HEK293 (cell line): ENCODE data around the gene BARD1.

Experiments used
- RBAK ChIP-seq: fragments of 450-650 bp; formaldehyde crosslinking; IDR thresholded peaks from 2 replicates; pipeline ENCODE4 v1.5.1; 2016; ENCODE audit warnings: missing biosample characterization, missing genetic modification characterization
- TF ChIP-seq, protein P1 (sequence below): fragments of 450-650 bp; formaldehyde crosslinking; IDR thresholded peaks from 2 replicates; pipeline ENCODE4 v1.5.1; 2016; ENCODE audit warnings: missing biosample characterization, missing genetic modification characterization

DNA sequence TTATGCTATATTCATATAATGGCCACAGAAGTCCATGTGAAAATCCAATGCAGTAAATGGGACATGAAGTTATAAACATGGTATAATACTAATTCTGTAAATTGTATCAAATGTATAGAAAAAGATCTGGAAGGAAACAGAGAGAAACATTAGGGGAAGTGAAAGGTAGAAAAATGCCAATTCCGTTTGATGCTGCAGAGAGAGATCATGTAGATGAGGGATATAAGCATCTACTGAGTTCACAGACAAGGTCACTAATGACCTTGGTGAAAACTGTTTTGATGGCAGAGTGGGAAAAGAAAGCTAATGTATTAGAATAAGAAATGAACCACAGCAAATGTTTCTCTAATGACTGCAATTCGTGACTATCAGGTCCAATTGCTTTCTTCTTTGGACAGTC, 56.0 kb downstream of the BARD1 start:
- TF ChIP-seq, protein P1, sequence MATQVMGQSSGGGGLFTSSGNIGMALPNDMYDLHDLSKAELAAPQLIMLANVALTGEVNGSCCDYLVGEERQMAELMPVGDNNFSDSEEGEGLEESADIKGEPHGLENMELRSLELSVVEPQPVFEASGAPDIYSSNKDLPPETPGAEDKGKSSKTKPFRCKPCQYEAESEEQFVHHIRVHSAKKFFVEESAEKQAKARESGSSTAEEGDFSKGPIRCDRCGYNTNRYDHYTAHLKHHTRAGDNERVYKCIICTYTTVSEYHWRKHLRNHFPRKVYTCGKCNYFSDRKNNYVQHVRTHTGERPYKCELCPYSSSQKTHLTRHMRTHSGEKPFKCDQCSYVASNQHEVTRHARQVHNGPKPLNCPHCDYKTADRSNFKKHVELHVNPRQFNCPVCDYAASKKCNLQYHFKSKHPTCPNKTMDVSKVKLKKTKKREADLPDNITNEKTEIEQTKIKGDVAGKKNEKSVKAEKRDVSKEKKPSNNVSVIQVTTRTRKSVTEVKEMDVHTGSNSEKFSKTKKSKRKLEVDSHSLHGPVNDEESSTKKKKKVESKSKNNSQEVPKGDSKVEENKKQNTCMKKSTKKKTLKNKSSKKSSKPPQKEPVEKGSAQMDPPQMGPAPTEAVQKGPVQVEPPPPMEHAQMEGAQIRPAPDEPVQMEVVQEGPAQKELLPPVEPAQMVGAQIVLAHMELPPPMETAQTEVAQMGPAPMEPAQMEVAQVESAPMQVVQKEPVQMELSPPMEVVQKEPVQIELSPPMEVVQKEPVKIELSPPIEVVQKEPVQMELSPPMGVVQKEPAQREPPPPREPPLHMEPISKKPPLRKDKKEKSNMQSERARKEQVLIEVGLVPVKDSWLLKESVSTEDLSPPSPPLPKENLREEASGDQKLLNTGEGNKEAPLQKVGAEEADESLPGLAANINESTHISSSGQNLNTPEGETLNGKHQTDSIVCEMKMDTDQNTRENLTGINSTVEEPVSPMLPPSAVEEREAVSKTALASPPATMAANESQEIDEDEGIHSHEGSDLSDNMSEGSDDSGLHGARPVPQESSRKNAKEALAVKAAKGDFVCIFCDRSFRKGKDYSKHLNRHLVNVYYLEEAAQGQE (tag by site-specific recombination): no peak
- TF ChIP-seq RBAK (tag by site-specific recombination): no peak
